ENCODE results near the gene MALRD1.

DNA sequence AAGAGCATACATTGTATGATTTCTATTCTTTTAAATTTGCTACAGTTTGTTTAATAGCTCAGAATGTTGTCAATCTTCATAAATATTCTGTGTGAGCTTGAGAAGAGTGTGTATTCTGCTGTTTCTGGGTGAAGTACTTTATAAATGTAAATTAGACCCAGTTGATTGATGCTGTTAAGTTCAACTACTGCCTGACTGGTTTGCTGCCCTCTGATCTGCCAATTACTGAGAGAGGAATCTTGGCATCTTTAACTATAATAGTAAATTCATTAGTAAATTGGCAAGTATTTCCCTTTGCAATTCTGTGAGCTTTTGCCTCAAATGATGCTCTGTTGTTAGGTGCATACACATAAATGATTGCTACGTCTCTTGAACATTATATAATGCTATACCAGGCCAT lies 512.6 kb downstream of the MALRD1 start:
- TF ChIP-seq CTCF (IDR thresholded peaks at IDR 0.05) (no peak), POLR2A (IDR thresholded peaks at IDR 0.05) (no peak)

Measured in uterus (tissue), 2 donors.